WTC11 (cell line): ENCODE results near the gene AMHR2. TPM values are rescaled to one million over a fixed set of nuclear protein-coding genes. Genes with fewer than 3 reads are reported as not detected.

ENCODE experiments used
- ATAC-seq: fragments of 200-7000 bp; cut with Tn5 transposase; 2 replicates; pipeline ENCODE4 v1.10.0; 2021; ENCODE audit warnings: mild to moderate bottlenecking, moderate library complexity
- CTCF ChIA-PET: fragments of 300-600 bp; sonication (Branson Sonifier 250); formaldehyde crosslinking; loops from one replicate; lab custom pipeline; 2021; ENCODE audit warnings: antibody characterized with exemption; lab: Charles Lee
- POLR2A ChIA-PET: fragments of 350-600 bp; sonication (Branson Sonifier 250); formaldehyde crosslinking; loops from one replicate; lab custom pipeline; 2021; ENCODE audit warnings: antibody characterized with exemption; lab: Charles Lee
- DNase-seq: peaks from one replicate; pipeline ENCODE4 v3.0.0; 2021; ENCODE audit warnings: low spot score
- H3K27ac Mint-ChIP-seq: 2 replicates; pipeline ENCODE4 v1.8.0; 2021; ENCODE audit warnings: mixed read lengths
- H3K27me3 Mint-ChIP-seq: 2 replicates; pipeline ENCODE4 v1.8.0; 2021; ENCODE audit warnings: low read depth, mild to moderate bottlenecking, moderate library complexity, mixed read lengths
- H3K36me3 Mint-ChIP-seq: 2 replicates; pipeline ENCODE4 v1.8.0; 2021; ENCODE audit warnings: mixed read lengths
- H3K4me1 Mint-ChIP-seq: 2 replicates; pipeline ENCODE4 v1.8.0; 2022; ENCODE audit warnings: mixed read lengths
- H3K4me3 Mint-ChIP-seq: 2 replicates; pipeline ENCODE4 v1.8.0; 2021; ENCODE audit warnings: mild to moderate bottlenecking, moderate library complexity, mixed read lengths
- H3K9me3 Mint-ChIP-seq: 2 replicates; pipeline ENCODE4 v1.8.0; 2021; ENCODE audit warnings: mixed read lengths
- ARID4B ChIP-seq: sonication (generic); formaldehyde crosslinking; IDR thresholded peaks from 2 replicates; pipeline ENCODE4 v1.8.0; 2023; ENCODE audit warnings: missing genetic modification reagents, mild to moderate bottlenecking, borderline replicate concordance
- EMX1 ChIP-seq: fragments of 250-450 bp; sonication (Bioruptor Pico); IDR thresholded peaks from 2 replicates; pipeline ENCODE4 v1.8.0; 2021; ENCODE audit warnings: mild to moderate bottlenecking
- ESRRA ChIP-seq: sonication (generic); formaldehyde crosslinking; IDR thresholded peaks from 2 replicates; pipeline ENCODE4 v1.8.1; 2022; ENCODE audit warnings: mild to moderate bottlenecking, missing genetic modification reagents, borderline replicate concordance
- FOXP4 ChIP-seq: sonication (generic); formaldehyde crosslinking; IDR thresholded peaks from 2 replicates; pipeline ENCODE4 v1.8.0; 2022; ENCODE audit warnings: mild to moderate bottlenecking, missing genetic modification reagents
- IRF1 ChIP-seq: sonication (generic); formaldehyde crosslinking; IDR thresholded peaks from 2 replicates; pipeline ENCODE4 v1.8.0; 2023; ENCODE audit warnings: missing genetic modification reagents
- JAZF1 ChIP-seq: fragments of 250-450 bp; sonication (Bioruptor Pico); IDR thresholded peaks from 2 replicates; pipeline ENCODE4 v1.9.0; 2021; ENCODE audit warnings: moderate library complexity, mild to moderate bottlenecking, inconsistent platforms
- NFATC4 ChIP-seq: fragments of 250-450 bp; sonication (Bioruptor Pico); IDR thresholded peaks from 2 replicates; pipeline ENCODE4 v1.9.0; 2021; ENCODE audit warnings: mild to moderate bottlenecking
- NFYB ChIP-seq: sonication (generic); formaldehyde crosslinking; conservative IDR thresholded peaks from 2 replicates; pipeline ENCODE4 v1.8.0; 2022; ENCODE audit warnings: low read depth, missing genetic modification reagents
- ZMAT4 ChIP-seq: fragments of 250-450 bp; sonication (Bioruptor Pico); IDR thresholded peaks from 2 replicates; pipeline ENCODE4 v1.9.0; 2021; ENCODE audit warnings: mild to moderate bottlenecking
- ZNF121 ChIP-seq: sonication (generic); formaldehyde crosslinking; IDR thresholded peaks from 2 replicates; pipeline ENCODE4 v1.8.0; 2023; ENCODE audit warnings: missing genetic modification reagents
- ZNF317 ChIP-seq: sonication (generic); formaldehyde crosslinking; IDR thresholded peaks from 2 replicates; pipeline ENCODE4 v1.8.1; 2023; ENCODE audit warnings: low read depth, mild to moderate bottlenecking, moderate library complexity, missing genetic modification reagents, borderline replicate concordance
- ZNF425 ChIP-seq: fragments of 250-450 bp; sonication (Bioruptor Pico); conservative IDR thresholded peaks from 2 replicates; pipeline ENCODE4 v1.9.0; 2021; ENCODE audit warnings: mild to moderate bottlenecking
- total RNA-seq: library from RNA; stranded (reverse); gene quantifications from 3 replicates; pipeline ENCODE4 v1.2.3, GENCODE V29; 2021

Gene AMHR2
- total RNA-seq, 1 experiment from 2014 or later: not detected

GRCh38 chr12:53463802-53464560, 40.3 kb downstream of the AMHR2 start:
- Mint-ChIP-seq H3K36me3 (peaks cover 96% of the 10 kb centered on the region), H3K4me1 (peaks cover 39% of the 10 kb centered on the region)
- peak; percentile 7 for ATAC-seq

GRCh38 chr12:53464685-53465418, 41.2 kb downstream of the AMHR2 start:
- peaks cover 97% of the 10 kb centered on the region for H3K36me3 Mint-ChIP-seq
- H3K4me3 Mint-ChIP-seq: no peak overlapping the region
- CTCF ChIA-PET: interaction anchor here (0.7 to 1.0 kb wide), 3 partner anchors 10 to 83 kb away, joined by 3 to 4 read pairs (median 3); no protein-coding TSS in a partner anchor
- no peak for DNase-seq
- no peak overlapping the region for H3K27ac Mint-ChIP-seq
- ATAC-seq: no peak; the same call in 1 of the 2 replicates
- no peaks in the 10 kb centered on the region for H3K27me3 Mint-ChIP-seq
- H3K9me3 Mint-ChIP-seq: no peaks in the 10 kb centered on the region
- POLR2A ChIA-PET: interaction anchor here (0.7 to 2.0 kb wide), 3 partner anchors 17 to 1339 kb away, joined by 3 to 9 read pairs (median 3); partner anchors contain the start of gene TARBP2
- H3K4me1 Mint-ChIP-seq: peaks cover 33% of the 10 kb centered on the region
- TF ChIP-seq FOXP4 (CRISPR knock-in tag): no peak
- no peak for TF ChIP-seq IRF1 (CRISPR knock-in tag)
- TF ChIP-seq NFYB: no peak
- TF ChIP-seq ZNF121 (CRISPR knock-in tag): no peak

More at GRCh38 chr12:53463802-53464560, 40.3 kb downstream of the AMHR2 start:
- TF ChIP-seq NFATC4 (0 out of 2 replicates have a peak, but pooled peaks have one; percentile 20), ZMAT4 (CRISPR knock-in tag) (no peak)
- Mint-ChIP-seq H3K9me3 (no peaks in the 10 kb centered on the region), H3K27ac (peak overlapping the region; percentile 33; the same call in 1 of the 2 replicates), H3K27me3 (no peaks in the 10 kb centered on the region), H3K4me3 (no peak overlapping the region)
- POLR2A ChIA-PET: interaction anchor here (1.3 to 2.0 kb wide), 2 partner anchors 18 to 37 kb away, joined by 3 to 9 read pairs; partner anchors contain the start of gene TARBP2
- no peak for DNase-seq
- CTCF ChIA-PET: interaction anchor here (0.7 to 1.3 kb wide), 4 partner anchors 11 to 82 kb away, joined by 3 to 4 read pairs (median 3); no protein-coding TSS in a partner anchor

GRCh38 chr12:53465679-53466078, 42.0 kb downstream of the AMHR2 start:
- ATAC-seq: no peak
- TF ChIP-seq ESRRA (CRISPR knock-in tag) (no peak), EMX1 (CRISPR knock-in tag) (no peak), JAZF1 (CRISPR knock-in tag) (no peak), ZNF425 (CRISPR knock-in tag) (0 out of 2 replicates have a peak, but pooled peaks have one; percentile 2)
- Mint-ChIP-seq H3K4me1 (peaks cover 26% of the 10 kb centered on the region), H3K36me3 (peaks cover 96% of the 10 kb centered on the region), H3K27ac (no peak overlapping the region), H3K9me3 (no peaks in the 10 kb centered on the region), H3K27me3 (no peaks in the 10 kb centered on the region), H3K4me3 (no peak overlapping the region)
- POLR2A ChIA-PET: interaction anchor here (1.3 to 2.0 kb wide), 3 partner anchors 11 to 35 kb away, joined by 3 to 9 read pairs (median 5); partner anchors contain the start of gene TARBP2
- CTCF ChIA-PET: no interaction called here
- no peak for DNase-seq

- ChIA-PET CTCF (no interaction called here), POLR2A (interaction anchor here (1.3 kb wide), 1 partner anchor 12 kb away, joined by 5 read pairs; no protein-coding TSS in a partner anchor)
- Mint-ChIP-seq H3K4me3 (no peak overlapping the region), H3K27me3 (no peaks in the 10 kb centered on the region), H3K9me3 (no peaks in the 10 kb centered on the region), H3K4me1 (peaks cover 22% of the 10 kb centered on the region), H3K27ac (peak overlapping the region; percentile 66; the same call in 1 of the 2 replicates), H3K36me3 (peaks cover 94% of the 10 kb centered on the region)
- ATAC-seq: no peak
- no peak for DNase-seq
- no peak for TF ChIP-seq ARID4B (CRISPR knock-in tag)
- no peak for TF ChIP-seq FOXP4 (CRISPR knock-in tag)
- TF ChIP-seq ZNF317 (CRISPR knock-in tag): no peak
These were observed 43.0 kb downstream of the AMHR2 start for GRCh38 chr12:53466640-53467039.
